AG04450 (cell line): ENCODE measurements around the gene WNT16. TPM values are rescaled to one million over a fixed set of nuclear protein-coding genes. Genes with fewer than 3 reads are reported as not detected.
"Not testable (repeated sequence)": the region's sequence is repeated elsewhere in the genome, so short reads cannot be mapped to it uniquely, and the experiment has no call there.

Experiments used
- CTCF ChIA-PET: fragments of 300-600, 350-600 bp; formaldehyde crosslinking; extraction: SDS; loops from one replicate; lab custom pipeline; 2022; ENCODE audit warnings: antibody characterized with exemption, inconsistent platforms; lab: Charles Lee
- POLR2A ChIA-PET: fragments of 350-600 bp; formaldehyde crosslinking; extraction: SDS; loops from one replicate; lab custom pipeline; 2021; ENCODE audit warnings: antibody characterized with exemption, inconsistent platforms; lab: Yijun Ruan, JAX
- DNase-seq: peaks from one replicate; pipeline ENCODE4 v3.0.0-alpha.2; 2011; ENCODE audit warnings: low read depth, low spot score
- H3K27ac ChIP-seq: one replicate; pipeline ENCODE4 v1.5.1; 2012; ENCODE audit warnings: low read depth, low read length, control low read depth
- H3K27me3 ChIP-seq: one replicate; pipeline ENCODE4 v1.6.0; 2012; ENCODE audit warnings: low read length; ENCODE audit not compliant: control insufficient read depth, insufficient read depth
- H3K4me3 ChIP-seq: 2 replicates; pipeline ENCODE4 v1.5.1; 2011; ENCODE audit warnings: mild to moderate bottlenecking, low read depth, low read length, control low read depth
- H3K9me3 ChIP-seq: 2 replicates; pipeline ENCODE4 v1.5.1; 2012; ENCODE audit warnings: low read length; ENCODE audit not compliant: control insufficient read depth, insufficient read depth
- CTCF ChIP-seq: IDR thresholded peaks from 2 replicates; pipeline ENCODE4 v1.5.1; 2011; ENCODE audit warnings: low read depth, low read length, control low read depth, inconsistent platforms
- polyA plus RNA-seq: library from polyadenylated mRNA; depleted of rRNA; stranded (reverse); fragments of >200 nt; gene quantifications from 2 replicates; pipeline ENCODE4 v1.2.3, GENCODE V29; 2011

WNT16 gene
- polyA plus RNA-seq, 1 experiment: 0.89 TPM

GRCh38 chr7:121282129-121282528, 46.7 kb upstream of the WNT16 start:
- CTCF ChIA-PET: no interaction called here
- peaks cover 13% of the 10 kb centered on the region for H3K9me3 ChIP-seq
- POLR2A ChIA-PET: no interaction called here
- no peaks in the 10 kb centered on the region for H3K27me3 ChIP-seq
- TF ChIP-seq CTCF: no peak
- no peak for DNase-seq
- H3K27ac ChIP-seq: no peak overlapping the region
- H3K4me3 ChIP-seq: no peak overlapping the region

- Histone ChIP-seq H3K27me3 (no peaks in the 10 kb centered on the region), H3K9me3 (peaks cover 13% of the 10 kb centered on the region), H3K4me3 (no peak overlapping the region), H3K27ac (no peak overlapping the region)
- TF ChIP-seq CTCF: no peak
- POLR2A ChIA-PET: no interaction called here
- DNase-seq: no peak
- CTCF ChIA-PET: no interaction called here
These were observed 43.6 kb upstream of the WNT16 start for GRCh38 chr7:121285066-121285667.

GRCh38 chr7:121286186-121286585, 42.6 kb upstream of the WNT16 start:
- ChIA-PET CTCF (no interaction called here), POLR2A (no interaction called here)
- no peak for DNase-seq
- H3K9me3 ChIP-seq: peaks cover 13% of the 10 kb centered on the region
- H3K27ac ChIP-seq: no peak overlapping the region
- no peak overlapping the region for H3K4me3 ChIP-seq
- TF ChIP-seq CTCF: no peak
- H3K27me3 ChIP-seq: no peaks in the 10 kb centered on the region

GRCh38 chr7:121286742-121287734, 41.8 kb upstream of the WNT16 start:
- ChIA-PET POLR2A (no interaction called here), CTCF (no interaction called here)
- no peak overlapping the region for H3K4me3 ChIP-seq
- no peak for DNase-seq
- peaks cover 13% of the 10 kb centered on the region for H3K9me3 ChIP-seq
- H3K27ac ChIP-seq: no peak overlapping the region
- H3K27me3 ChIP-seq: no peaks in the 10 kb centered on the region
- TF ChIP-seq CTCF: no peak

GRCh38 chr7:121288894-121289293, 39.9 kb upstream of the WNT16 start:
- DNase-seq: peak; percentile 58
- Histone ChIP-seq H3K27ac (no peak overlapping the region), H3K27me3 (no peaks in the 10 kb centered on the region), H3K4me3 (no peak overlapping the region), H3K9me3 (peaks cover 10% of the 10 kb centered on the region)
- POLR2A ChIA-PET: interaction anchor here (0.6 to 1.1 kb wide), 2 partner anchors 40 to 107 kb away, joined by 3 to 4 read pairs; partner anchors contain the start of genes FAM3C and WNT16
- CTCF ChIA-PET: no interaction called here
- TF ChIP-seq CTCF: no peak

- H3K27ac ChIP-seq, CTCF ChIA-PET, DNase-seq, H3K9me3 ChIP-seq, H3K27me3 ChIP-seq, H3K4me3 ChIP-seq, POLR2A ChIA-PET: not testable (repeated sequence)
These were observed 38.9 kb upstream of the WNT16 start for GRCh38 chr7:121289930-121290329.
